Measurements from ENCODE around the gene DDB1.

Gene DDB1

GRCh38 chr11:61280883-61281580 is 51.9 kb downstream of the DDB1 start:
- no peak overlapping the region for H3K4me3 ChIP-seq (ENCODE audit: control insufficient read depth, low read depth, low read length)
- TF ChIP-seq CTCF (IDR thresholded peaks at IDR 0.05; ENCODE audit: control insufficient read depth, insufficient read depth, low read depth, low read length, missing control alignments), result no peak
- no peak for DNase-seq (ENCODE audit: low read depth)

- DNase-seq (ENCODE audit: low read depth), result no peak
- H3K4me3 ChIP-seq (ENCODE audit: control insufficient read depth, low read depth, low read length), result no peak overlapping the region
- no peak for TF ChIP-seq CTCF (IDR thresholded peaks at IDR 0.05; ENCODE audit: control insufficient read depth, insufficient read depth, low read depth, low read length, missing control alignments)
Observed at GRCh38 chr11:61279934-61280659, 52.8 kb downstream of the DDB1 start.

- DNase-seq (ENCODE audit: low read depth), result no peak
- TF ChIP-seq CTCF (IDR thresholded peaks at IDR 0.05; ENCODE audit: control insufficient read depth, insufficient read depth, low read depth, low read length, missing control alignments), result no peak
- H3K4me3 ChIP-seq (ENCODE audit: control insufficient read depth, low read depth, low read length), result no peak overlapping the region
Observed at GRCh38 chr11:61278001-61278470, 54.9 kb downstream of the DDB1 start.

- no peak for DNase-seq (ENCODE audit: low read depth)
- TF ChIP-seq CTCF (IDR thresholded peaks at IDR 0.05; ENCODE audit: control insufficient read depth, insufficient read depth, low read depth, low read length, missing control alignments), result no peak
- no peak overlapping the region for H3K4me3 ChIP-seq (ENCODE audit: control insufficient read depth, low read depth, low read length)
Observed at GRCh38 chr11:61277186-61278000, 55.5 kb downstream of the DDB1 start.

GRCh38 chr11:61275191-61275590 is 57.7 kb downstream of the DDB1 start:
- no peak for TF ChIP-seq CTCF (IDR thresholded peaks at IDR 0.05; ENCODE audit: control insufficient read depth, insufficient read depth, low read depth, low read length, missing control alignments)
- no peak for DNase-seq (ENCODE audit: low read depth)
- H3K4me3 ChIP-seq (ENCODE audit: control insufficient read depth, low read depth, low read length), result no peak overlapping the region

GRCh38 chr11:61274084-61274483 is 58.8 kb downstream of the DDB1 start:
- H3K4me3 ChIP-seq (ENCODE audit: control insufficient read depth, low read depth, low read length), result no peak overlapping the region
- DNase-seq (ENCODE audit: low read depth), result no peak
- no peak for TF ChIP-seq CTCF (IDR thresholded peaks at IDR 0.05; ENCODE audit: control insufficient read depth, insufficient read depth, low read depth, low read length, missing control alignments)
